Activated T-helper 1 cell treated with anti-CD3 and anti-CD28 coated beads, Interleukin-12 subunit alpha, Interleukin-12 subunit beta, Interleukin-2, Interleukin-4 antibody, amounts not matched to agents 30 ng/mL and 10 ng/mL and 1 ng/mL, durations not matched to agents 14 hours and 24 hours and 36 hours (primary cell): ENCODE data around the gene AFTPH. TPM values are rescaled to one million over a fixed set of nuclear protein-coding genes. Genes with fewer than 3 reads are reported as not detected.

Experiments used
- DNase-seq: peaks from one replicate; pipeline ENCODE4 v3.0.0; 2021; ENCODE audit warnings: low spot score
- H3K27ac Mint-ChIP-seq: one replicate; pipeline ENCODE4 v1.8.0; 2021; ENCODE audit warnings: mild to moderate bottlenecking, mixed read lengths
- H3K27me3 Mint-ChIP-seq: one replicate; pipeline ENCODE4 v1.8.0; 2022; ENCODE audit warnings: mild to moderate bottlenecking, moderate library complexity, mixed read lengths; ENCODE audit not compliant: insufficient read depth
- H3K36me3 Mint-ChIP-seq: one replicate; pipeline ENCODE4 v1.8.0; 2021; ENCODE audit warnings: low read depth, mixed read lengths
- H3K4me1 Mint-ChIP-seq: one replicate; pipeline ENCODE4 v1.8.0; 2021; ENCODE audit warnings: low read depth, mixed read lengths
- H3K4me3 Mint-ChIP-seq: one replicate; pipeline ENCODE4 v1.8.0; 2021; ENCODE audit warnings: mild to moderate bottlenecking, moderate library complexity, mixed read lengths
- H3K9me3 Mint-ChIP-seq: one replicate; pipeline ENCODE4 v1.8.0; 2021; ENCODE audit warnings: mixed read lengths
- intact Hi-C: fragments of 100-400 bp; cut with micrococcal nuclease; formaldehyde crosslinking; loops from one replicate; pipeline ENCODE4 v1.15.1; 2024
- total RNA-seq: library from RNA; stranded (reverse); gene quantifications from 2 replicates; pipeline ENCODE4 v1.2.3, GENCODE V29; 2022

The AFTPH gene
- total RNA-seq, 1 donor from 2014 or later = 42.4 TPM

DNA sequence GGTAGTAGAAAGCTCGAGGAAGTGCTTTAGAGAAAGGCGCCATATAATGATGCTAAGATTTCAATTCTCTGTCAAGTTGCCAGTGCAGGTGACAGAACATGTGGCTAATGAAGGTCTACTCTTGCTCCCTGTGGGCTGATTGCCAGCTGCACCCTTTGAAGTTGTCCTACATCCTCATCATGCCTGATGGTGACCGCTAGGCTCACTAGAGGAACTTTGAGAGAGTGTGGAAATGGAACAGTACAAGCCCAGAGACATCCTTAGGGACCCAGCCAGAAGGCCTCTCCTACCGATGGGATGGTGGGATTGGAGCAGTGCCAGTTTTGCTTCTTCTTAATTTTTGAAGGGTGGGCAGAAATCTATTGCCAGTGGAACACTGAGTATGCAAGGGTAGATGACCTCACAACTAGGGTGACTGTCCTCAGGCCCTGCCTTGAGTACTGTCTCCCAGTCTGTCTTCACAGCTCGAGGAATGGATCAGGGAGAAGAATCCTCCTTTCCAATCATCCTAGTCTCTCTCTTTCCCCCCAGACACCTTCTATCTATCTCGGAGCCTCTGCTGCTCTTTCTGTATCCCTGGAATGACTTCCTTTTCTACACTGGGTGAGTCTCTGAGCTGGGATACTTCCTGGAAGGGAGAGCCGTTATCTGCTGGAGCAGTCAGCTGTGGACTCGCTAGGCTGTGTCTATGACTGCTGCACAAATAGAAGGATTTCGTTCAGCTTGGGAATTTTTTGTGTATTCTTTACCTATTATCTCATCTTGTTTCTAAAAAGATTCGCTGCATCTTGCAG, 36.7 kb upstream of the AFTPH start:
- peaks cover 22% of the 10 kb centered on the region for H3K27me3 Mint-ChIP-seq
- no peak overlapping the region for H3K27ac Mint-ChIP-seq
- H3K36me3 Mint-ChIP-seq = no peaks in the 10 kb centered on the region
- no peak overlapping the region for H3K4me3 Mint-ChIP-seq
- no peaks in the 10 kb centered on the region for H3K9me3 Mint-ChIP-seq
- intact Hi-C loops = loop anchor here (1.0 kb wide), 2 partner anchors 156 to 438 kb away; no protein-coding TSS in a partner anchor
- peaks cover 8% of the 10 kb centered on the region for H3K4me1 Mint-ChIP-seq
- no peak for DNase-seq

DNA sequence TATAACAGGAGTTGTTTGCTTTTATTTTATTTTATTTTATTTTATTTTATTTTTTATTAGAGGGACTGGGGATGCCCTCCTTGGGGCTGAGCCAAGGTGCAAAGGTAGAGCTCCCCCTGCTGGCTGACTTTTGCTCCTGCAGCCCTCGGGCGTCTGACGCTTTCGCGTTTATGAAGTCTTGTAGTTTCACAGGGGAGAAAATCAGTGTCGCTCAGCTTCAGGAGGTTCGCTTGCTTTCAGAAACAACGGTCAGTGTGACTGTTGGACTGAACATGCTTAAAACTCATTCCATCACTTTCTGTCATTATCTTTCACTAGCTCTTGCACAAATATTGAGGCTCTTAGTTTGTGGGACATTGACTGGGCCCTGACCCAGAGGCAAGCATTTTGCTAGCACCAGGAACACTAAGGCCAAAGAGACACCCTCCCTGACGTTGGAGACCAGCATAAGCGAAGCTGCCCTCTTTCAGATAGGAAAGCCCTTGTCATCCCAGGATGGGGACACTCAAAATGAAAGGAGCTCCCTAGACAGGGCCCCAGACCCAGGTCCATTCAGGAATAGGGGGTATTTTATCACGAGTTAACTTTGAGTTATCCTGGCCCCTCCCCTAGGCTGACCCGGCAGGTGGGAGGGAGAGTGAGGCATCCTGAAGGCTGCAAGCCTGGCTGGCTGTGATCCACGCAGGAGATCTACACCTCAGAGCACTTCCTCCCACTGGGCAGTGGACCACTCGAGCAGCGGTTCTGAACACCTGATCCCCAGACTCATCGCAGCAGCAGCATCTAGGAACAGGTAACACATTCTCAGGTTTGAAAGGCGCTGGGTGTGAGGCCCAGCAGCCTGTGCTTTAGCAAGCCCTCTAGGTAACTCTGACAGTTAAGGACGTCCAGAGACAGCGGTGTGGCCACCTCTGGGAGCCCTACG, 35.8 kb upstream of the AFTPH start:
- H3K9me3 Mint-ChIP-seq = no peaks in the 10 kb centered on the region
- no peak overlapping the region for H3K27ac Mint-ChIP-seq
- H3K27me3 Mint-ChIP-seq = peaks cover 24% of the 10 kb centered on the region
- no peak overlapping the region for H3K4me3 Mint-ChIP-seq
- intact Hi-C loops = loop anchor here (1.0 kb wide), 2 partner anchors 157 to 439 kb away; no protein-coding TSS in a partner anchor
- H3K36me3 Mint-ChIP-seq = no peaks in the 10 kb centered on the region
- peak; percentile 53 for DNase-seq
- peaks cover 8% of the 10 kb centered on the region for H3K4me1 Mint-ChIP-seq

DNA sequence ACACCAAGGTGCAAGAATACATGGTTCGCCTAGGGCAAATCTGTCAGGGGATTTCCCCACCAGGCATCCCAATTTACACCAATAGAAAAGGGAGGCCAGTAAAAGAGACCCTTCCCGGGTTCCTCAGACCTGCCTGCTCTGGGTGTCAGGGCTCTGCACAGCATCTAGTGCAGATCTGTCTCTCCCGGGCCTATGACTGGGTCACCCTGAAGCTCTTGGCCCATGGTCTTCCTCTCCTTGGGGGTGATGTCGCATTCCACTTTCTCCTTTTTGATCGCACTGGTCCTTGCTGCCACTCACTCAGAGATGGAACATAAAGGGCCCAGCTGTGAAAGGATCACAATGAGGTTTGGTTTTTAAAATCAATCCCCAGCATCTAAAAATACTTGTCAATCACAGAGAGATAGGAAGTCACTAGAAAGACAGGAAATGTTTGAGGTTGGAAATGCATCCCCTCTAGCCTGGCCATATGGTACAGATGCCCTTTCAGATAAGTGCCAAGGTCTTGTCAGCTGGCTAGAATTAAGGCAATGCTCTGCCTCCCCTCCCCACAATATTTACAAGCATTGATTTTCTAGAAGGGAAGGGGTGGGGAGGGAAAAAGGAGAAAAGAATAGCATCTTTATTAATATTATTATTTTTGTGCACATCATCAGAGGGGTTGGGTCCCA, 34.9 kb upstream of the AFTPH start:
- intact Hi-C loops = no loop called here
- no peak for DNase-seq
- H3K27ac Mint-ChIP-seq = no peak overlapping the region

DNA sequence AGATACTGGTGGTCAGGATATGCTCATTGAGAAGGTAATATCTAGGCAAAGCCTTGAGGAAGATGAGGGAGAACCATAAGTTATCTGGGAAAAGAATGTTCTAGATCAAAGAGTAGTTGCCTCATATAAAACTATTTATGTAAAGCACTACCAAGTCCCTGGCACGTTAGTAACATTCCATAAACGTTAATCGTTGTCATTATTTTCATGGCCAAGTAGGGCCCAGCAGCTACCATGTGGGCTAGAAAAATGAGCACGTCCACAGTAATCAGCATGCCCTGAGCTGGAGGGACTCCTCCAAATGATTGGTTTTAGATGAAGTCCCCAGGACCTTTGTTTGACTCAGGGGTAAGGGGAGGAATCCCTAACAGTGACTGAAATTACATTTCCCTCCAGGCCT, 32.7 kb upstream of the AFTPH start:
- Mint-ChIP-seq H3K36me3 (no peaks in the 10 kb centered on the region), H3K27ac (no peak overlapping the region), H3K4me3 (no peak overlapping the region), H3K9me3 (no peaks in the 10 kb centered on the region), H3K27me3 (peaks cover 30% of the 10 kb centered on the region), H3K4me1 (peaks cover 8% of the 10 kb centered on the region)
- no peak for DNase-seq
- intact Hi-C loops = no loop called here

More for the DNA sequence above, 34.9 kb upstream of the AFTPH start:
- Mint-ChIP-seq H3K9me3 (no peaks in the 10 kb centered on the region), H3K4me3 (no peak overlapping the region), H3K27me3 (peaks cover 30% of the 10 kb centered on the region), H3K36me3 (no peaks in the 10 kb centered on the region), H3K4me1 (peaks cover 8% of the 10 kb centered on the region)

DNA sequence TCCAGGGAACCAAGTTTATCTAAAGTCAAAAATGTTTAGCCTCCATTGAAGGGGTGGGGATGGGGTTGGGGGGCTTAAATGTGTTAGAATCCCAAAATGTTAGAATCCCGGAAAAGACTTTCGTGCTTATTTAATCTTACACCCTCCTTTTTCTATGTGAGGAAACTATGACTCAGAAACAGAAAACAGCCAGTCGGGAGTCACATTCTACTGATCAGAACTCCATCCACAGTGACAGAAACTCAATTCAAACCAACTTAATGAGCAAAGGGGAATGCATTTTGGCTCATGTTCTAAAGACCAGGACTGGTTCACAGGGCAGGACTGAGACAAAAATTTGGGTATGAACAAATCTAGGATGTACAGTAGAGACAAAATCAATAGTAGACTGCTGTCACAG, 31.9 kb upstream of the AFTPH start:
- H3K9me3 Mint-ChIP-seq = no peaks in the 10 kb centered on the region
- no peak overlapping the region for H3K27ac Mint-ChIP-seq
- H3K4me1 Mint-ChIP-seq = peaks cover 8% of the 10 kb centered on the region
- H3K36me3 Mint-ChIP-seq = no peaks in the 10 kb centered on the region
- no peak overlapping the region for H3K4me3 Mint-ChIP-seq
- intact Hi-C loops = no loop called here
- H3K27me3 Mint-ChIP-seq = peaks cover 33% of the 10 kb centered on the region
- DNase-seq = no peak

DNA sequence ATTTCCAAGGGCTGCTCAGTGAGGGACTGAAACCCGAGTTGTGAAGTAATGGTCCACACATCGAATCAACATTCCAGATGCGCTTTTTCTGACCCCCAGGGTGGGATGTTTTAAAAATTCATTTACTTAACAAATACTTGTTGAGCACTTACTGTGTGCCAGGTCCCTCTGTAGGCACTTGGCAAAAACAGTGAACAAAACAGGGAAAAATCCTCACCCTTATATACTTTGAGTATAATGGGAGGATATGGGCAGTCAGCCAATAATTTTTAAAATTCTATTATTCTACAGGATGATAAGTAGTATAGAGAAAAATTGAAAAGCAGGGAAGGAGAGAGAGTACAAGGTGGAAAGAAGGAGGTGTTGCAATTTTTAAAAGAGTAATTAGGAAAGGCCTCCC, 31.3 kb upstream of the AFTPH start:
- intact Hi-C loops = no loop called here

GRCh38 chr2:64493788-64494187, 30.3 kb upstream of the AFTPH start:
- no peak overlapping the region for H3K27ac Mint-ChIP-seq
- no peaks in the 10 kb centered on the region for H3K36me3 Mint-ChIP-seq
- no peak for DNase-seq
- peaks cover 38% of the 10 kb centered on the region for H3K27me3 Mint-ChIP-seq
- no peaks in the 10 kb centered on the region for H3K9me3 Mint-ChIP-seq
- H3K4me3 Mint-ChIP-seq = no peak overlapping the region
- H3K4me1 Mint-ChIP-seq = peaks cover 8% of the 10 kb centered on the region
- intact Hi-C loops = no loop called here

More for the DNA sequence above, 31.3 kb upstream of the AFTPH start:
- H3K4me3 Mint-ChIP-seq = no peak overlapping the region
- no peak for DNase-seq
- H3K27ac Mint-ChIP-seq = no peak overlapping the region
- peaks cover 36% of the 10 kb centered on the region for H3K27me3 Mint-ChIP-seq
- H3K36me3 Mint-ChIP-seq = no peaks in the 10 kb centered on the region
- H3K4me1 Mint-ChIP-seq = peaks cover 8% of the 10 kb centered on the region
- no peaks in the 10 kb centered on the region for H3K9me3 Mint-ChIP-seq

DNA sequence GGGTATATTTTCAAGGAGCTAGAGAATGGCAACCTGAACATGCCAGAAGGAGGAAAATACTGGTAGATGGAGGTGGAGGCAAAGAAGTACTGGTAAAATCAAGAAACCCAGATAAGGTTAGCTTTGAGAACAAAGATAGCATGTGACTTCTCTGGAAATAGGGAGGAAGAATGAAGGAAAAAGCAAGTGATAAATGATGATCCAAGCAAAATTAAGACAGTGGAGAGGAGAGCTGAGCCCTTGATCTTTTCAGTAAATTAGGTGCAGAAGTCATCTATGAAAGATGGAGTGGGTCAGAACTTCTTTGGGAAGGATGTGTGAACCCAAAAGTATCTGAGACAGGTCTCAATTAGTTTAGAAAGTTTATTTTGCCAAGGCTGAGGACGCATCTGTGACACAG, 25.7 kb upstream of the AFTPH start:
- H3K27me3 Mint-ChIP-seq = peaks cover 32% of the 10 kb centered on the region
- intact Hi-C loops = no loop called here

GRCh38 chr2:64500549-64500948, 23.6 kb upstream of the AFTPH start:
- no peak for DNase-seq
- no peak overlapping the region for H3K4me3 Mint-ChIP-seq
- intact Hi-C loops = no loop called here
- H3K27me3 Mint-ChIP-seq = peaks cover 23% of the 10 kb centered on the region
- no peaks in the 10 kb centered on the region for H3K36me3 Mint-ChIP-seq
- peaks cover 7% of the 10 kb centered on the region for H3K4me1 Mint-ChIP-seq
- no peaks in the 10 kb centered on the region for H3K9me3 Mint-ChIP-seq
- H3K27ac Mint-ChIP-seq = no peak overlapping the region

More for the DNA sequence above, 25.7 kb upstream of the AFTPH start:
- Mint-ChIP-seq H3K4me3 (no peak overlapping the region), H3K4me1 (peaks cover 7% of the 10 kb centered on the region), H3K27ac (no peak overlapping the region), H3K36me3 (no peaks in the 10 kb centered on the region), H3K9me3 (no peaks in the 10 kb centered on the region)
- DNase-seq = no peak

DNA sequence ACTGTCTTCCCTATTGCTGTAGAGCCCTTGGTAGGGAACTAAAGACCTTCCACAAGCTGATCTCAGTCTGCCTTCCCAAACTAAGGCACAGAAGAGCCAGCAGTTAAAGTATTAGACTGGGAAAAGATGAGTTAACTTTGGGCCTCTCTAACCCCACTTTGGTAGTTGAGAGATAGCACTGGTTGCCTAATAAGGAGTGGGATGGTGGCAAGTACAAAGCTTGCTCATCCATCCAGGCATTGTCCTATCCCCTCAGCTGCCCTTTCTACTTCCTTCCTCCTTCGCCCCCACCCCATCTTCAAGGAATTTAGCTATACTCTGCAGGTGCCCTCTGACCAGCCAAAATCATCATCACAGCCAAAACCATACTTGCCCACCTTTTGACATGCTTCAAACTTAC, 22.2 kb upstream of the AFTPH start:
- Mint-ChIP-seq H3K4me3 (no peak overlapping the region), H3K27ac (no peak overlapping the region), H3K27me3 (peaks cover 16% of the 10 kb centered on the region), H3K36me3 (no peaks in the 10 kb centered on the region), H3K9me3 (no peaks in the 10 kb centered on the region), H3K4me1 (peaks cover 7% of the 10 kb centered on the region)
- no peak for DNase-seq
- intact Hi-C loops = no loop called here

DNA sequence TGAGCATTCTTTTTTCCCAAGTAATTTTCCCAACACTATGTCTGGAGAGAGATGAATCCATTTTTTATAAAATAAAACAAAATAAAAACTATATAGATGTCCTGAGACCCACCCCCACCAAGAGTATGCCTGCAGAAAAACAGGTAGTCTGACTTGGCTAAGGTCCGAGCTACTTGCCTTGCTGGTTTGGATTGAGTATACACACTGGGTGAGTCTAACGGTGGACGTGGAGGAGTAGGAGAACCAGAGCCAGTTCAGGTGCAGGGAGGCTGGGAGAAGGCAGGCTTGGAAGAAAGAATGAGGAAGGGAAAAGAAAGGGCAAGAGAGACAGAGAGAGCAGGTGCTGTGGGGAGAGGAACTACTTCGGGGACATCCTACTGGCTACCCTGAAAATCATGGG, 21.3 kb upstream of the AFTPH start:
- Mint-ChIP-seq H3K9me3 (no peaks in the 10 kb centered on the region), H3K4me3 (no peak overlapping the region), H3K36me3 (no peaks in the 10 kb centered on the region), H3K27me3 (peaks cover 15% of the 10 kb centered on the region), H3K4me1 (peaks cover 7% of the 10 kb centered on the region), H3K27ac (no peak overlapping the region)
- no peak for DNase-seq
- intact Hi-C loops = no loop called here

DNA sequence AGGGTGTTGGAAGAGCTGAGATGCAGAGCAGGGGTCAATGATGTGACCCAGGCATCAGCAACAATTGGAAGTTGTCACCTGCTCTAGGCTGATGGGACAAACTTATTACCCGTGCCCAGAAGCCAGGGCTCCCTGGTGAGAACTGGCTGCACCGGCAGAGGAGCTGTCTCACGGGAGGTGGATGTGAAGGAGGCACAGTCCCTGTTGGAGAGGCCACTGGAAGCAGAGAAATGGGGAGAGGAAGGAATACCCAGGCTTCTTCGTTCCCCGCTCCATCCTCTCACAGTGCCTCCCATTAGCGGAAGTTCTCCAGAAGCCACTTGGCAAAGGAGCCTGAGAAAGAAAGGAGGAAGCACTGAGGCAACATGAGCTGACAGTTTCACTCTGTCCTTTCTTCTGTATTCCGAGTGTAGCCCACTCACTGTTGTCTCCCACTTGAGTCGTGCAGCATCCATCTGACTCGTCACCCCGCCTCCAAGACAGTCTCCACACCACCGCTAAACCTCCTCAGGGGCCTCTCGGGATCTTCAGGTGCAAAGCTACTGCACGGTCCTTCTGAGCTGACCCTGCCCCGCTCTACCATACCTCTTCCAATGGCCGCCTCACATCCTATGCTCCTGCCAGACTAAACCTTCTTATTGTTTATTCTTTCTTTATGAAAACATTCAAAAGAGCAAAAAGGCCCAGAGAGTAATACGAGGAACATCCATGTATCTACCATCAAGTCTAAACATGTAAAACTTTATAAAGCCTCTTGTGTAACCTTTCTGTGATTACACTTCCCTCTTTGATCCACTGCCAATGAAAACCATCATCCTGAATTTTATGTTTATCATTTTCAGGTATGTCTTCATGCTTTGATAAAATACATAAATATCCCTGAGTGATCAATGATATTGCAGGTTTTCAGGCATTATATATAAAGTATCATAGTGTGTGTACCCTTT, 19.1 kb upstream of the AFTPH start:
- peaks cover 12% of the 10 kb centered on the region for H3K27me3 Mint-ChIP-seq
- intact Hi-C loops = no loop called here
- H3K27ac Mint-ChIP-seq = no peak overlapping the region
- DNase-seq = no peak
- no peaks in the 10 kb centered on the region for H3K9me3 Mint-ChIP-seq
- H3K36me3 Mint-ChIP-seq = no peaks in the 10 kb centered on the region
- no peaks in the 10 kb centered on the region for H3K4me1 Mint-ChIP-seq
- no peak overlapping the region for H3K4me3 Mint-ChIP-seq
